Activated naive CD8-positive, alpha-beta T cell (primary cell): ENCODE measurements around the gene NT5C1A.

Source experiments
- H3K27ac Mint-ChIP-seq: one replicate; pipeline ENCODE4 v1.8.0; 2021; ENCODE audit warnings: mixed read lengths
- H3K27me3 Mint-ChIP-seq: one replicate; pipeline ENCODE4 v1.8.0; 2021; ENCODE audit warnings: mixed read lengths
- H3K36me3 Mint-ChIP-seq: one replicate; pipeline ENCODE4 v1.8.0; 2021; ENCODE audit warnings: mixed read lengths
- H3K4me1 Mint-ChIP-seq: one replicate; pipeline ENCODE4 v1.8.0; 2021; ENCODE audit warnings: low read depth, mixed read lengths
- H3K4me3 Mint-ChIP-seq: one replicate; pipeline ENCODE4 v1.8.0; 2021; ENCODE audit warnings: mild to moderate bottlenecking, mixed read lengths
- H3K9me3 Mint-ChIP-seq: one replicate; pipeline ENCODE4 v1.8.0; 2021; ENCODE audit warnings: low read depth, mixed read lengths

NT5C1A gene

GRCh38 chr1:39626646-39627045 is 45.3 kb downstream of the NT5C1A start:
- Mint-ChIP-seq H3K36me3 (no peaks in the 10 kb centered on the region), H3K4me1 (no peaks in the 10 kb centered on the region), H3K9me3 (no peaks in the 10 kb centered on the region), H3K27me3 (peaks cover 4% of the 10 kb centered on the region), H3K4me3 (no peak overlapping the region), H3K27ac (no peak overlapping the region)

- H3K9me3 Mint-ChIP-seq: no peaks in the 10 kb centered on the region
- H3K36me3 Mint-ChIP-seq: peaks cover 1% of the 10 kb centered on the region
- no peak overlapping the region for H3K27ac Mint-ChIP-seq
- no peaks in the 10 kb centered on the region for H3K4me1 Mint-ChIP-seq
- peaks cover 4% of the 10 kb centered on the region for H3K27me3 Mint-ChIP-seq
- H3K4me3 Mint-ChIP-seq: no peak overlapping the region
Observed at GRCh38 chr1:39625462-39626273, 46.2 kb downstream of the NT5C1A start.

GRCh38 chr1:39625009-39625408 is 46.9 kb downstream of the NT5C1A start:
- Mint-ChIP-seq H3K4me1 (no peaks in the 10 kb centered on the region), H3K9me3 (no peaks in the 10 kb centered on the region), H3K27me3 (peaks cover 4% of the 10 kb centered on the region), H3K27ac (no peak overlapping the region), H3K36me3 (peaks cover 3% of the 10 kb centered on the region), H3K4me3 (no peak overlapping the region)

GRCh38 chr1:39623053-39623452 is 48.9 kb downstream of the NT5C1A start:
- no peaks in the 10 kb centered on the region for H3K4me1 Mint-ChIP-seq
- H3K9me3 Mint-ChIP-seq: no peaks in the 10 kb centered on the region
- H3K36me3 Mint-ChIP-seq: peaks cover 3% of the 10 kb centered on the region
- H3K27me3 Mint-ChIP-seq: peaks cover 6% of the 10 kb centered on the region
- H3K4me3 Mint-ChIP-seq: no peak overlapping the region
- no peak overlapping the region for H3K27ac Mint-ChIP-seq

- peaks cover 6% of the 10 kb centered on the region for H3K27me3 Mint-ChIP-seq
- no peak overlapping the region for H3K27ac Mint-ChIP-seq
- no peaks in the 10 kb centered on the region for H3K4me1 Mint-ChIP-seq
- peaks cover 3% of the 10 kb centered on the region for H3K36me3 Mint-ChIP-seq
- no peaks in the 10 kb centered on the region for H3K9me3 Mint-ChIP-seq
- no peak overlapping the region for H3K4me3 Mint-ChIP-seq
Observed at GRCh38 chr1:39622427-39622826, 49.5 kb downstream of the NT5C1A start.

GRCh38 chr1:39620659-39621165 is 51.2 kb downstream of the NT5C1A start:
- Mint-ChIP-seq H3K9me3 (no peaks in the 10 kb centered on the region), H3K4me1 (no peaks in the 10 kb centered on the region), H3K27me3 (peaks cover 9% of the 10 kb centered on the region), H3K4me3 (no peak overlapping the region), H3K36me3 (peaks cover 3% of the 10 kb centered on the region), H3K27ac (no peak overlapping the region)

- Mint-ChIP-seq H3K4me3 (no peak overlapping the region), H3K36me3 (peaks cover 3% of the 10 kb centered on the region), H3K4me1 (no peaks in the 10 kb centered on the region), H3K27ac (no peak overlapping the region), H3K9me3 (no peaks in the 10 kb centered on the region), H3K27me3 (peaks cover 6% of the 10 kb centered on the region)
Observed at GRCh38 chr1:39617488-39618049, 54.3 kb downstream of the NT5C1A start.

GRCh38 chr1:39615086-39615673 is 56.7 kb downstream of the NT5C1A start:
- Mint-ChIP-seq H3K27me3 (peaks cover 6% of the 10 kb centered on the region), H3K4me1 (no peaks in the 10 kb centered on the region), H3K36me3 (no peaks in the 10 kb centered on the region), H3K4me3 (no peak overlapping the region), H3K27ac (no peak overlapping the region), H3K9me3 (no peaks in the 10 kb centered on the region)

- Mint-ChIP-seq H3K9me3 (no peaks in the 10 kb centered on the region), H3K36me3 (no peaks in the 10 kb centered on the region), H3K27me3 (peaks cover 6% of the 10 kb centered on the region), H3K4me1 (peaks cover under 1% of the 10 kb centered on the region), H3K4me3 (no peak overlapping the region), H3K27ac (no peak overlapping the region)
Observed at GRCh38 chr1:39614488-39614887, 57.4 kb downstream of the NT5C1A start.

GRCh38 chr1:39613250-39613649 is 58.7 kb downstream of the NT5C1A start:
- H3K27me3 Mint-ChIP-seq: peaks cover 4% of the 10 kb centered on the region
- H3K36me3 Mint-ChIP-seq: no peaks in the 10 kb centered on the region
- peaks cover 4% of the 10 kb centered on the region for H3K4me1 Mint-ChIP-seq
- H3K9me3 Mint-ChIP-seq: no peaks in the 10 kb centered on the region
- no peak overlapping the region for H3K27ac Mint-ChIP-seq
- no peak overlapping the region for H3K4me3 Mint-ChIP-seq

- no peak overlapping the region for H3K4me3 Mint-ChIP-seq
- no peak overlapping the region for H3K27ac Mint-ChIP-seq
- peaks cover 4% of the 10 kb centered on the region for H3K4me1 Mint-ChIP-seq
- peaks cover 2% of the 10 kb centered on the region for H3K27me3 Mint-ChIP-seq
- H3K36me3 Mint-ChIP-seq: no peaks in the 10 kb centered on the region
- no peaks in the 10 kb centered on the region for H3K9me3 Mint-ChIP-seq
Observed at GRCh38 chr1:39609618-39610331, 62.1 kb downstream of the NT5C1A start.
